GM12878 (cell line): ENCODE data around the gene B4GALT5. TPM values are rescaled to one million over a fixed set of nuclear protein-coding genes. Genes with fewer than 3 reads are reported as not detected.
"Not testable (repeated sequence)": the region's sequence is repeated elsewhere in the genome, so short reads cannot be mapped to it uniquely, and the experiment has no call there.

Experiments used
- ATAC-seq: fragments of 200-7000 bp; cut with Tn5 transposase; 3 replicates; pipeline ENCODE4 v1.9.1; 2020; ENCODE audit warnings: mild to moderate bottlenecking, moderate library complexity
- BruUV-seq: library from RNA; stranded (reverse); fragments of 400-500 nt; replicated peaks from 2 replicates; lab custom pipeline; 2021; lab: Mats Ljungman, UMichigan
- CTCF ChIA-PET: fragments of 300-600 bp; sonication (Branson Sonifier 250); formaldehyde crosslinking; extraction: SDS; loops from one replicate; lab custom pipeline; 2021; ENCODE audit warnings: inconsistent platforms; lab: Yijun Ruan, JAX
- POLR2A ChIA-PET: fragments of 350-600 bp; formaldehyde crosslinking; extraction: SDS; loops from one replicate; lab custom pipeline; 2021; ENCODE audit warnings: inconsistent platforms; lab: Charles Lee
- RAD21 ChIA-PET: fragments of 300-600 bp; sonication (Branson Sonifier 250); formaldehyde crosslinking; loops from one replicate; lab custom pipeline; 2023; ENCODE audit warnings: antibody characterized with exemption; ENCODE audit not compliant: unreplicated experiment; lab: Charles Lee
- SMC1A ChIA-PET: fragments of 300-600 bp; sonication (Branson Sonifier 250); formaldehyde crosslinking; loops from one replicate; lab custom pipeline; 2023; ENCODE audit not compliant: unreplicated experiment, uncharacterized antibody; lab: Charles Lee
- DNase-seq: peaks from one replicate; pipeline ENCODE4 v3.0.0-alpha.2; 2011; ENCODE audit warnings: low read depth, low spot score
- FAIRE-seq: peaks from 3 replicates; lab custom pipeline; 2011; peaks lifted over from hg19 to GRCh38; lab: Jason Lieb, UNC
- H2AFZ ChIP-seq: 2 replicates; pipeline ENCODE4 v1.6.0; 2011; ENCODE audit warnings: low read depth, low read length, control low read depth; ENCODE audit not compliant: control insufficient read depth
- H3K27ac ChIP-seq: 2 replicates; pipeline ENCODE4 v1.5.1; 2011; ENCODE audit warnings: control low read depth; ENCODE audit not compliant: control insufficient read depth, insufficient read depth
- H3K27me3 ChIP-seq, 2 experiments: replicated peaks in 1 of 2; 2 replicates each; pipeline versions ENCODE4 v1.6.0 to v1.6.1; 2011; ENCODE audit warnings: low read length in 1 of 2; ENCODE audit not compliant: control insufficient read depth in 2 of 2, insufficient read depth in 2 of 2
- H3K36me3 ChIP-seq, 2 experiments: 2 replicates each; pipeline ENCODE4 v1.5.1; 2011; ENCODE audit warnings: low read length in 1 of 2; ENCODE audit not compliant: control insufficient read depth in 2 of 2, insufficient read depth in 2 of 2
- H3K4me1 ChIP-seq: 2 replicates; pipeline ENCODE4 v1.6.1; 2011; ENCODE audit warnings: mild to moderate bottlenecking, low read length, moderate library complexity, mixed read lengths; ENCODE audit not compliant: control insufficient read depth, insufficient read depth
- H3K4me2 ChIP-seq: 2 replicates; pipeline ENCODE4 v1.6.0; 2011; ENCODE audit warnings: control low read depth; ENCODE audit not compliant: control insufficient read depth, insufficient read depth
- H3K4me3 ChIP-seq: fragments of 200-600 bp; sonication (generic); 2 replicates; pipeline ENCODE4 v1.5.1; 2016
- H3K79me2 ChIP-seq: 2 replicates; pipeline ENCODE4 v1.6.0; 2011; ENCODE audit warnings: low read length; ENCODE audit not compliant: control insufficient read depth, insufficient read depth
- H3K9ac ChIP-seq: 2 replicates; pipeline ENCODE4 v1.8.0; 2011; ENCODE audit warnings: low read length, control low read depth, mixed read lengths; ENCODE audit not compliant: control insufficient read depth, insufficient read depth
- H3K9me3 ChIP-seq: replicated peaks from 3 replicates; pipeline ENCODE4 v1.5.1; 2011; ENCODE audit warnings: mild to moderate bottlenecking, low read length; ENCODE audit not compliant: control insufficient read depth, insufficient read depth
- H4K20me1 ChIP-seq: 2 replicates; pipeline ENCODE4 v1.6.0; 2011; ENCODE audit not compliant: control insufficient read depth, insufficient read depth
- BCL11A ChIP-seq: IDR thresholded peaks from 2 replicates; pipeline ENCODE4 v1.6.1; 2011; ENCODE audit warnings: low read depth, low read length
- CHD1 ChIP-seq: IDR thresholded peaks from 2 replicates; pipeline ENCODE4 v1.6.1; 2012; ENCODE audit warnings: low read depth, low read length, improper control_type of control experiment
- CHD4 ChIP-seq: fragments of 200-600 bp; sonication (generic); IDR thresholded peaks from 2 replicates; pipeline ENCODE4 v1.6.1; 2016; ENCODE audit warnings: mild to moderate bottlenecking
- EP300 ChIP-seq, 2 experiments: fragments of 150-350 bp in 1 of 2; IDR thresholded peaks; 2 replicates each; pipeline ENCODE4 v1.6.1; 2011 to 2012; ENCODE audit warnings: low read depth in 2 of 2, low read length in 2 of 2, borderline replicate concordance in 1 of 2, improper control_type of control experiment in 1 of 2, inconsistent platforms in 1 of 2; ENCODE audit not compliant: control insufficient read depth in 1 of 2
- JUND ChIP-seq: IDR thresholded peaks from 2 replicates; pipeline ENCODE4 v1.6.1; 2012; ENCODE audit warnings: low read depth, mild to moderate bottlenecking, low read length, improper control_type of control experiment, moderate library complexity
- MEF2A ChIP-seq: IDR thresholded peaks from 2 replicates; pipeline ENCODE4 v1.6.1; 2011; ENCODE audit warnings: low read depth, mild to moderate bottlenecking, low read length, moderate library complexity; ENCODE audit not compliant: insufficient read depth
- NFIC ChIP-seq: IDR thresholded peaks from 2 replicates; pipeline ENCODE4 v1.6.1; 2012; ENCODE audit warnings: low read depth, mild to moderate bottlenecking, inconsistent platforms, low read length, moderate library complexity
- POLR2AphosphoS2 ChIP-seq: IDR thresholded peaks from 2 replicates; pipeline ENCODE4 v1.6.1; 2011; ENCODE audit warnings: low read depth, mild to moderate bottlenecking, low read length, improper control_type of control experiment, moderate library complexity
- TCF3 ChIP-seq: IDR thresholded peaks from 2 replicates; pipeline ENCODE4 v1.6.1; 2012; ENCODE audit warnings: low read depth, mild to moderate bottlenecking, low read length, borderline replicate concordance; ENCODE audit not compliant: insufficient read depth
- WGBS: methylation state at CpG from one replicate; pipeline ENCODE4 v1.1.6; 2016; ENCODE audit warnings: low lambda C conversion rate; ENCODE audit not compliant: insufficient replicate concordance, insufficient coverage; ENCODE audit errors: missing lambda C conversion rate; 5-methylcytosine and 5-hydroxymethylcytosine counted together
- in situ Hi-C: fragments of 300-500 bp; cut with MboI; formaldehyde crosslinking; loops from 9 replicates; pipeline ENCODE4 v1.14.3; 2018; ENCODE audit warnings: mixed read lengths
- intact Hi-C: fragments of 100-400 bp; cut with micrococcal nuclease; formaldehyde crosslinking; loops from one replicate; pipeline ENCODE4 v1.14.2; 2022; ENCODE audit not compliant: unreplicated experiment
- polyA plus RNA-seq, 11 experiments: library from polyadenylated mRNA; depleted of rRNA in 4 of 11; unstranded in 6 of 11; stranded (reverse) in 5 of 11; fragments of >200 nt; fragmentation: Nextera tagmentation in 4 of 11; fragmentation: Illumina TruSeq in 1 of 11; extraction: Ambion mirVana in 4 of 11; extraction: Trizol in 1 of 11; gene quantifications; 1 replicate in 1 of 11; 2 replicates in 10 of 11; pipeline versions ENCODE4 v1.2.1 to v1.2.3, GENCODE V29; 2011 to 2016; ENCODE audit warnings: inconsistent platforms in 2 of 11, missing spikeins in 2 of 11, low read depth in 1 of 11
- total RNA-seq, 4 experiments: library from RNA; depleted of rRNA in 3 of 4; stranded (reverse); fragments of >200 nt in 3 of 4; fragmentation: Illumina TruSeq in 1 of 4; extraction: Trizol in 1 of 4; gene quantifications; 2 replicates each; pipeline versions ENCODE4 v1.2.1 to v1.2.3, GENCODE V29; 2013 to 2021
- TF ChIP-seq, protein P1 (sequence below): fragments of 450-650 bp; IDR thresholded peaks from 2 replicates; pipeline ENCODE4 v1.6.1; 2016; ENCODE audit warnings: mild to moderate bottlenecking
- TF ChIP-seq, protein P2 (sequence below): IDR thresholded peaks from 2 replicates; pipeline ENCODE4 v1.6.1; 2012; ENCODE audit warnings: low read depth, low read length, improper control_type of control experiment
- TF ChIP-seq, protein P3 (sequence below): IDR thresholded peaks from 2 replicates; pipeline ENCODE4 v1.6.1; 2011; ENCODE audit warnings: borderline replicate concordance, low read depth, mild to moderate bottlenecking, moderate library complexity, low read length; ENCODE audit not compliant: insufficient read depth, poor library complexity, severe bottlenecking

B4GALT5 gene
- total and polyA plus RNA-seq, 10 of the 15 experiments (the other 5 are each of a cell fraction or from before 2014, with no cell fraction given), result 2.0 to 55.5 (median 20.2) TPM

DNA sequence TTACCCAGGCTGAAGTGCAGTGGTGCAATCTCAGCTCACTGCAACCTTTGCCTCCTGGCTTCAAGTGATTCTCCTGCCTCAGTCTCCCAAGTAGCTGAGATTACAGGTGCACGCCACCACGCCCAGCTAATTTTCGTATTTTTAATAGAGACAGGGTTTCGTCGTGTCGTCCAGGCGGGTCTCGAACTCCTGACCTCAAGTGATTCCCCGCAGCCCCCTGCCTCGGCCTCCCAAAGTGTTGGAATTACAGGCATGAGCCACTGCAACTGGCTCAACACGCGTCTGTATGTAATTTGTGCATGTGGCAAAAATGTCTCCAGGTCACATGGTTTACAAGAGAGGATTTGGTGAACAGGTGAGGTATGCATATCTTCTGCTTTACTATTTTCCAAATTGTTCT lies 7.6 kb upstream of the B4GALT5 start:
- RAD21 ChIA-PET, H2AFZ ChIP-seq, H3K4me3 ChIP-seq, H3K36me3 ChIP-seq, H3K9me3 ChIP-seq, H3K9ac ChIP-seq, FAIRE-seq, H3K79me2 ChIP-seq, H3K4me1 ChIP-seq, intact Hi-C loops, H4K20me1 ChIP-seq, H3K27me3 ChIP-seq, BruUV-seq, in situ Hi-C loops, H3K27ac ChIP-seq, H3K4me2 ChIP-seq, ATAC-seq, DNase-seq: not testable (repeated sequence)
- POLR2A ChIA-PET, result interaction anchor here (0.6 to 0.9 kb wide), 5 partner anchors 21 to 340 kb away, joined by 3 to 7 read pairs (median 3); no protein-coding TSS in a partner anchor
- SMC1A ChIA-PET, result interaction anchor here (0.6 to 0.7 kb wide), 3 partner anchors 15 to 159 kb away, joined by 3 read pairs; no protein-coding TSS in a partner anchor
- CTCF ChIA-PET, result interaction anchor here (1.4 kb wide), 1 partner anchor 110 kb away, joined by 4 read pairs; no protein-coding TSS in a partner anchor
- 71% methylated on average over 12 of the region's 12 CpGs for WGBS

- 85% methylated on average over 7 of the region's 7 CpGs for WGBS
- no peaks in the 10 kb centered on the region for H4K20me1 ChIP-seq
- DNase-seq, result no peak
- POLR2A ChIA-PET, result no interaction called here
- no peak overlapping the region for H3K27ac ChIP-seq
- H2AFZ ChIP-seq, result no peak overlapping the region
- SMC1A ChIA-PET, result interaction anchor here (0.9 to 1.6 kb wide), 8 partner anchors 9 to 105 kb away, joined by 3 to 5 read pairs (median 3); no protein-coding TSS in a partner anchor
- H3K4me1 ChIP-seq, result peaks cover 5% of the 10 kb centered on the region; the same call in 1 of the 2 replicates
- intact Hi-C loops, result no loop called here
- no peak overlapping the region for H3K4me2 ChIP-seq
- H3K4me3 ChIP-seq, result no peak overlapping the region
- H3K9ac ChIP-seq, result no peak overlapping the region
- no peak for ATAC-seq
- FAIRE-seq, result no peak
- no peaks in the 10 kb centered on the region for H3K9me3 ChIP-seq
- CTCF ChIA-PET, result interaction anchor here (0.7 to 2.6 kb wide), 6 partner anchors 26 to 130 kb away, joined by 3 to 11 read pairs (median 4); no protein-coding TSS in a partner anchor
- H3K79me2 ChIP-seq, result peaks cover 37% of the 10 kb centered on the region
- no TSS peak for BruUV-seq
- in situ Hi-C loops, result no loop called here
- H3K36me3 ChIP-seq, result no peaks in the 10 kb centered on the region
- RAD21 ChIA-PET, result interaction anchor here (0.8 kb wide), 1 partner anchor 36 kb away, joined by 3 read pairs; no protein-coding TSS in a partner anchor
- no peaks in the 10 kb centered on the region for H3K27me3 ChIP-seq
- TF ChIP-seq POLR2AphosphoS2 (no peak), CHD1 (no peak), NFIC (no peak), CHD4 (no peak), BCL11A (no peak), EP300 (IDR thresholded peaks at IDR 0.05; ENCODE audit: borderline replicate concordance in 1 of 2, control insufficient read depth in 1 of 2, low read depth in 2 of 2, low read length in 2 of 2) (no peak), TCF3 (no peak), JUND (no peak), MEF2A (no peak)
- TF ChIP-seq, protein P1, sequence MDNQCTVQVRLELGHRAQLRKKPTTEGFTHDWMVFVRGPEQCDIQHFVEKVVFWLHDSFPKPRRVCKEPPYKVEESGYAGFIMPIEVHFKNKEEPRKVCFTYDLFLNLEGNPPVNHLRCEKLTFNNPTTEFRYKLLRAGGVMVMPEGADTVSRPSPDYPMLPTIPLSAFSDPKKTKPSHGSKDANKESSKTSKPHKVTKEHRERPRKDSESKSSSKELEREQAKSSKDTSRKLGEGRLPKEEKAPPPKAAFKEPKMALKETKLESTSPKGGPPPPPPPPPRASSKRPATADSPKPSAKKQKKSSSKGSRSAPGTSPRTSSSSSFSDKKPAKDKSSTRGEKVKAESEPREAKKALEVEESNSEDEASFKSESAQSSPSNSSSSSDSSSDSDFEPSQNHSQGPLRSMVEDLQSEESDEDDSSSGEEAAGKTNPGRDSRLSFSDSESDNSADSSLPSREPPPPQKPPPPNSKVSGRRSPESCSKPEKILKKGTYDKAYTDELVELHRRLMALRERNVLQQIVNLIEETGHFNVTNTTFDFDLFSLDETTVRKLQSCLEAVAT, result no peak
- TF ChIP-seq, protein P2, sequence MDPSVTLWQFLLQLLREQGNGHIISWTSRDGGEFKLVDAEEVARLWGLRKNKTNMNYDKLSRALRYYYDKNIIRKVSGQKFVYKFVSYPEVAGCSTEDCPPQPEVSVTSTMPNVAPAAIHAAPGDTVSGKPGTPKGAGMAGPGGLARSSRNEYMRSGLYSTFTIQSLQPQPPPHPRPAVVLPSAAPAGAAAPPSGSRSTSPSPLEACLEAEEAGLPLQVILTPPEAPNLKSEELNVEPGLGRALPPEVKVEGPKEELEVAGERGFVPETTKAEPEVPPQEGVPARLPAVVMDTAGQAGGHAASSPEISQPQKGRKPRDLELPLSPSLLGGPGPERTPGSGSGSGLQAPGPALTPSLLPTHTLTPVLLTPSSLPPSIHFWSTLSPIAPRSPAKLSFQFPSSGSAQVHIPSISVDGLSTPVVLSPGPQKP, result no peak
- TF ChIP-seq, protein P3, sequence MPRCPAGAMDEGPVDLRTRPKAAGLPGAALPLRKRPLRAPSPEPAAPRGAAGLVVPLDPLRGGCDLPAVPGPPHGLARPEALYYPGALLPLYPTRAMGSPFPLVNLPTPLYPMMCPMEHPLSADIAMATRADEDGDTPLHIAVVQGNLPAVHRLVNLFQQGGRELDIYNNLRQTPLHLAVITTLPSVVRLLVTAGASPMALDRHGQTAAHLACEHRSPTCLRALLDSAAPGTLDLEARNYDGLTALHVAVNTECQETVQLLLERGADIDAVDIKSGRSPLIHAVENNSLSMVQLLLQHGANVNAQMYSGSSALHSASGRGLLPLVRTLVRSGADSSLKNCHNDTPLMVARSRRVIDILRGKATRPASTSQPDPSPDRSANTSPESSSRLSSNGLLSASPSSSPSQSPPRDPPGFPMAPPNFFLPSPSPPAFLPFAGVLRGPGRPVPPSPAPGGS, result no peak
These were observed 1.8 kb upstream of the B4GALT5 start for GRCh38 chr20:49715466-49715865.
